ENCODE results near the gene H6PD. TPM values are rescaled to one million over a fixed set of nuclear protein-coding genes. Genes with fewer than 3 reads are reported as not detected.

Gene H6PD
- total and polyA plus RNA-seq, 2 experiments from 2014 or later: 1.2 to 4.7 TPM

- TF ChIP-seq, protein P1, sequence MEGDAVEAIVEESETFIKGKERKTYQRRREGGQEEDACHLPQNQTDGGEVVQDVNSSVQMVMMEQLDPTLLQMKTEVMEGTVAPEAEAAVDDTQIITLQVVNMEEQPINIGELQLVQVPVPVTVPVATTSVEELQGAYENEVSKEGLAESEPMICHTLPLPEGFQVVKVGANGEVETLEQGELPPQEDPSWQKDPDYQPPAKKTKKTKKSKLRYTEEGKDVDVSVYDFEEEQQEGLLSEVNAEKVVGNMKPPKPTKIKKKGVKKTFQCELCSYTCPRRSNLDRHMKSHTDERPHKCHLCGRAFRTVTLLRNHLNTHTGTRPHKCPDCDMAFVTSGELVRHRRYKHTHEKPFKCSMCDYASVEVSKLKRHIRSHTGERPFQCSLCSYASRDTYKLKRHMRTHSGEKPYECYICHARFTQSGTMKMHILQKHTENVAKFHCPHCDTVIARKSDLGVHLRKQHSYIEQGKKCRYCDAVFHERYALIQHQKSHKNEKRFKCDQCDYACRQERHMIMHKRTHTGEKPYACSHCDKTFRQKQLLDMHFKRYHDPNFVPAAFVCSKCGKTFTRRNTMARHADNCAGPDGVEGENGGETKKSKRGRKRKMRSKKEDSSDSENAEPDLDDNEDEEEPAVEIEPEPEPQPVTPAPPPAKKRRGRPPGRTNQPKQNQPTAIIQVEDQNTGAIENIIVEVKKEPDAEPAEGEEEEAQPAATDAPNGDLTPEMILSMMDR (conservative IDR thresholded peaks at IDR 0.05; ENCODE audit: low read depth in 2 of 2): no peak
- TF ChIP-seq STAT1 (IDR thresholded peaks at IDR 0.05; ENCODE audit: unreplicated experiment) (no peak), NANOG (IDR thresholded peaks at IDR 0.05; ENCODE audit: borderline replicate concordance) (no peak)
- TF ChIP-seq, protein P2, sequence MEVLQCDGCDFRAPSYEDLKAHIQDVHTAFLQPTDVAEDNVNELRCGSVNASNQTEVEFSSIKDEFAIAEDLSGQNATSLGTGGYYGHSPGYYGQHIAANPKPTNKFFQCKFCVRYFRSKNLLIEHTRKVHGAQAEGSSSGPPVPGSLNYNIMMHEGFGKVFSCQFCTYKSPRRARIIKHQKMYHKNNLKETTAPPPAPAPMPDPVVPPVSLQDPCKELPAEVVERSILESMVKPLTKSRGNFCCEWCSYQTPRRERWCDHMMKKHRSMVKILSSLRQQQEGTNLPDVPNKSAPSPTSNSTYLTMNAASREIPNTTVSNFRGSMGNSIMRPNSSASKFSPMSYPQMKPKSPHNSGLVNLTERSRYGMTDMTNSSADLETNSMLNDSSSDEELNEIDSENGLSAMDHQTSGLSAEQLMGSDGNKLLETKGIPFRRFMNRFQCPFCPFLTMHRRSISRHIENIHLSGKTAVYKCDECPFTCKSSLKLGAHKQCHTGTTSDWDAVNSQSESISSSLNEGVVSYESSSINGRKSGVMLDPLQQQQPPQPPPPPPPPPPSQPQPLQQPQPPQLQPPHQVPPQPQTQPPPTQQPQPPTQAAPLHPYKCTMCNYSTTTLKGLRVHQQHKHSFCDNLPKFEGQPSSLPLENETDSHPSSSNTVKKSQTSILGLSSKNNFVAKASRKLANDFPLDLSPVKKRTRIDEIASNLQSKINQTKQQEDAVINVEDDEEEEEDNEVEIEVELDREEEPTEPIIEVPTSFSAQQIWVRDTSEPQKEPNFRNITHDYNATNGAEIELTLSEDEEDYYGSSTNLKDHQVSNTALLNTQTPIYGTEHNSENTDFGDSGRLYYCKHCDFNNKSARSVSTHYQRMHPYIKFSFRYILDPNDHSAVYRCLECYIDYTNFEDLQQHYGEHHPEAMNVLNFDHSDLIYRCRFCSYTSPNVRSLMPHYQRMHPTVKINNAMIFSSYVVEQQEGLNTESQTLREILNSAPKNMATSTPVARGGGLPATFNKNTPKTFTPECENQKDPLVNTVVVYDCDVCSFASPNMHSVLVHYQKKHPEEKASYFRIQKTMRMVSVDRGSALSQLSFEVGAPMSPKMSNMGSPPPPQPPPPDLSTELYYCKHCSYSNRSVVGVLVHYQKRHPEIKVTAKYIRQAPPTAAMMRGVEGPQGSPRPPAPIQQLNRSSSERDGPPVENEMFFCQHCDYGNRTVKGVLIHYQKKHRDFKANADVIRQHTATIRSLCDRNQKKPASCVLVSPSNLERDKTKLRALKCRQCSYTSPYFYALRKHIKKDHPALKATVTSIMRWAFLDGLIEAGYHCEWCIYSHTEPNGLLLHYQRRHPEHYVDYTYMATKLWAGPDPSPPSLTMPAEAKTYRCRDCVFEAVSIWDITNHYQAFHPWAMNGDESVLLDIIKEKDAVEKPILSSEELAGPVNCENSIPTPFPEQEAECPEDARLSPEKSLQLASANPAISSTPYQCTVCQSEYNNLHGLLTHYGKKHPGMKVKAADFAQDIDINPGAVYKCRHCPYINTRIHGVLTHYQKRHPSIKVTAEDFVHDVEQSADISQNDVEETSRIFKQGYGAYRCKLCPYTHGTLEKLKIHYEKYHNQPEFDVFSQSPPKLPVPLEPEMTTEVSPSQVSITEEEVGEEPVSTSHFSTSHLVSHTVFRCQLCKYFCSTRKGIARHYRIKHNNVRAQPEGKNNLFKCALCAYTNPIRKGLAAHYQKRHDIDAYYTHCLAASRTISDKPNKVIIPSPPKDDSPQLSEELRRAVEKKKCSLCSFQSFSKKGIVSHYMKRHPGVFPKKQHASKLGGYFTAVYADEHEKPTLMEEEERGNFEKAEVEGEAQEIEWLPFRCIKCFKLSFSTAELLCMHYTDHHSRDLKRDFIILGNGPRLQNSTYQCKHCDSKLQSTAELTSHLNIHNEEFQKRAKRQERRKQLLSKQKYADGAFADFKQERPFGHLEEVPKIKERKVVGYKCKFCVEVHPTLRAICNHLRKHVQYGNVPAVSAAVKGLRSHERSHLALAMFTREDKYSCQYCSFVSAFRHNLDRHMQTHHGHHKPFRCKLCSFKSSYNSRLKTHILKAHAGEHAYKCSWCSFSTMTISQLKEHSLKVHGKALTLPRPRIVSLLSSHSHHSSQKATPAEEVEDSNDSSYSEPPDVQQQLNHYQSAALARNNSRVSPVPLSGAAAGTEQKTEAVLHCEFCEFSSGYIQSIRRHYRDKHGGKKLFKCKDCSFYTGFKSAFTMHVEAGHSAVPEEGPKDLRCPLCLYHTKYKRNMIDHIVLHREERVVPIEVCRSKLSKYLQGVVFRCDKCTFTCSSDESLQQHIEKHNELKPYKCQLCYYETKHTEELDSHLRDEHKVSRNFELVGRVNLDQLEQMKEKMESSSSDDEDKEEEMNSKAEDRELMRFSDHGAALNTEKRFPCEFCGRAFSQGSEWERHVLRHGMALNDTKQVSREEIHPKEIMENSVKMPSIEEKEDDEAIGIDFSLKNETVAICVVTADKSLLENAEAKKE (CRISPR knock-in tag; IDR thresholded peaks at IDR 0.05): no peak
Measured at GRCh38 chr1:9303916-9304315, 69.3 kb downstream of the H6PD start (continued).

DNA sequence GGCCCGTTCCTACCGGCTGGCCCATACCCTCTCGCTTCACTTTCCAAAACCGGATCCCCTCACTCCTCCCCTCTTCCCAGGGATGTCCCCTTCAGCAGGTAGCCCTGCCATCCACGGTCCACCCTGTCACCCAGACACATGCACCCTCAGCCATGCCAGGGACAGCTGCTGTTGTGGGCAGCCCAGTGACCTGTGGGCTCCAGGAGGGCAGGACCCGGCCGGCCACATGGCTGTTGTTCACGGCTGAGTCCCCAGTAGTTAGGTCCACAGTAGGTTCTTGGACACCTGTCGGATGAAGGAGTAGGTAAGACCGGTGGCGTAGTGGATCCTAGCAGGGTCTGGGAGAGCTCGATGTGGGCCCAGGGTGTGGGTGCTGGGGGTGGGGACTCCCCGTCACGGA, 70.6 kb downstream of the H6PD start:
- no peak overlapping the region for H3K4me2 ChIP-seq
- TF ChIP-seq ZNF114 (CRISPR knock-in tag; IDR thresholded peaks at IDR 0.05): no peak
- no peak for TF ChIP-seq STAT1 (IDR thresholded peaks at IDR 0.05; ENCODE audit: unreplicated experiment)
- TF ChIP-seq POLR2AphosphoS5 (IDR thresholded peaks at IDR 0.05; ENCODE audit: low read depth): no peak
- TF ChIP-seq ZNF331 (CRISPR knock-in tag; IDR thresholded peaks at IDR 0.05; ENCODE audit: low read depth): no peak
- no peak for TF ChIP-seq EZH2 (IDR thresholded peaks at IDR 0.05; ENCODE audit: low read depth, unreplicated experiment)
- Mint-ChIP-seq H3K9me3 (no peaks in the 10 kb centered on the region), H3K4me3 (no peak overlapping the region), H3K4me1 (no peaks in the 10 kb centered on the region), H3K27ac (no peak overlapping the region), H3K36me3 (ENCODE audit: low read depth) (no peaks in the 10 kb centered on the region), H3K27me3 (ENCODE audit: insufficient read depth, low read depth, poor library complexity) (peaks cover 9% of the 10 kb centered on the region)
- H3K27me3 ChIP-seq (ENCODE audit: insufficient read depth): no peaks in the 10 kb centered on the region
- no peaks in the 10 kb centered on the region for H3K4me1 ChIP-seq (ENCODE audit: insufficient read depth)
- ATAC-seq (no peak), DNase-seq (ENCODE audit: low spot score) (no peak)
- no peak overlapping the region for H3K27ac ChIP-seq (ENCODE audit: low read depth)
- H3K4me3 ChIP-seq: no peak overlapping the region
- no peaks in the 10 kb centered on the region for H3F3A ChIP-seq (replicated peaks; ENCODE audit: low read depth)
- H3K36me3 ChIP-seq (ENCODE audit: insufficient read depth): no peaks in the 10 kb centered on the region
- no peaks in the 10 kb centered on the region; the same call in 1 of the 2 replicates for H4K20me1 ChIP-seq (replicated peaks; ENCODE audit: insufficient read depth)
- H3K9me2 ChIP-seq (ENCODE audit: insufficient read depth): no peaks in the 10 kb centered on the region
- no peaks in the 10 kb centered on the region for H3K79me2 ChIP-seq (replicated peaks; ENCODE audit: insufficient read depth)
- H2AFZ ChIP-seq: no peak overlapping the region
